Measurements from ENCODE around the gene CDH3.

DNA sequence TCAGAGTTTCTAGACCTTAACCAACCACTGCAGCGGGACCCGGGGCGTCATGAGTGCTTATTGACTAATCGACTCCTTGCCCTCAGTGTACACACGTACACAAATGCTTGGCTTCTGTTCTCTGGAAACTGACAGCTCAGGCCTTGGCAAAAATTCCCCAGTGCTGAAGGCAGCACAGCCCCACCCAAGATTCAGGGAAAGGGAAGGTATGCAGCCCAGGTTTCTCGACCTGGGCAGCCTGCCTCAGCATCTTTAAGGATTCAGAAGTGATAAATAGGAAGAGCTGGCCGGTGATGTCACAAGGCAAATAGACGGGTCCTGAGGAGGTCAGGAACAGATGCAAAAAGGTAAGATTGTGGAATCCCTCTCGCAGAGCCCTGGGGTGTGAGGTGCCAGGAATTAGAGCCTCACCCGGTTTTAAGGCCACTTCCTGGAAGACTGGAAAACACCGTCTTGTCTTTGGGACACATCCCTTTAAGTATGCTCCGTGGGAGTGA lies 9.0 kb upstream of the CDH3 start:
- TF ChIP-seq GATA2 (IDR thresholded peaks at IDR 0.05; ENCODE audit: low read depth, low read length) (no peak), GATA3 (IDR thresholded peaks at IDR 0.05; ENCODE audit: low read depth, low read length) (no peak)
